ENCODE data around the gene VAPB. TPM values are rescaled to one million over a fixed set of nuclear protein-coding genes. Genes with fewer than 3 reads are reported as not detected.

The VAPB gene
- total RNA-seq, 1 experiment from 2014 or later: 9.1 TPM

- no peak for DNase-seq (ENCODE audit: low spot score)
Measured at GRCh38 chr20:58377766-58378401, 11.1 kb upstream of the VAPB start.

GRCh38 chr20:58378704-58379103 is 10.3 kb upstream of the VAPB start:
- DNase-seq (ENCODE audit: low spot score): no peak

DNA sequence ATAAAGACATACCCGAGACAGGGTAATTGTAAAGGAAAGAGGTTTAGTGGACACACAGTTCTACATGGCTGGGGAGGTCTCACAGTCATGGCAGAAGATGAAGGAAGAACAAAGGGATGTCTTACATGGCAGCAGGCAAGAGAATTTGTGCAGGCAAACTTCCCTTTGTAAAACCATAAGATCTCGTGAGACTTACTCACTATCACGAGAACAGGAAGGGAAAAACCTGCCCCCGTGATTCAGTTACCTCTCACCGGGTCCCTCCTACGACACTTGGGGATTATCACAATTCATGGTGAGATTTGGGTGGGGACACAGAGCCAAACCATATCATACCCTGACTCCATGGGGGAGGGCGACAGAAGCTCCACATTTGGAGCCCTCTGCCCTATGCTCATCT is 7.4 kb upstream of the VAPB start:
- no peak for DNase-seq (ENCODE audit: low spot score)

- DNase-seq (ENCODE audit: low spot score): no peak
Measured at GRCh38 chr20:58382096-58382495, 6.9 kb upstream of the VAPB start.

DNA sequence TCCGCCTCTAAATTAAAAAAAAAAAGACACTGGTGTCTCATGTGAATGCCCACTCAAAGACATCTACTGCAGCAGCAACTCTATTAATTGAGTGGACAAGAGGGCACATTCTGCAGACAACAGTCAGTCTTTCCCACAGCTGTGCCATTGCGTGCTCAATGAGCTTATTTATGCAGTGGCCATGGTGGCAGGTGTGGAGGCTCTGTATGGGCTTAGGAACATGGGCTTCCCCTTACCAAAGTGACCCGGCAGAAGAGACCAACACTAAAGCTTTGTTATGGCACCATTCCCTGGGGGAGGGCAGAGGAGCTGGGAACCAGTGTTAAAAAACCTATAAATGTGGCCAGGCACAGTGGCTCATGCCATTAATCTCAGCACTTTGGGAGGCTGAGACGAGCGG is 4.2 kb upstream of the VAPB start:
- no peak for DNase-seq (ENCODE audit: low spot score)

GRCh38 chr20:58388028-58388601 is 914 bp upstream of the VAPB start:
- no peak for DNase-seq (ENCODE audit: low spot score)

- no peak for DNase-seq (ENCODE audit: low spot score)
Measured at GRCh38 chr20:58389324-58389967, 417 bp downstream of the VAPB start.

- DNase-seq (ENCODE audit: low spot score): no peak
Measured at GRCh38 chr20:58389968-58390658, 1.1 kb downstream of the VAPB start.

DNA sequence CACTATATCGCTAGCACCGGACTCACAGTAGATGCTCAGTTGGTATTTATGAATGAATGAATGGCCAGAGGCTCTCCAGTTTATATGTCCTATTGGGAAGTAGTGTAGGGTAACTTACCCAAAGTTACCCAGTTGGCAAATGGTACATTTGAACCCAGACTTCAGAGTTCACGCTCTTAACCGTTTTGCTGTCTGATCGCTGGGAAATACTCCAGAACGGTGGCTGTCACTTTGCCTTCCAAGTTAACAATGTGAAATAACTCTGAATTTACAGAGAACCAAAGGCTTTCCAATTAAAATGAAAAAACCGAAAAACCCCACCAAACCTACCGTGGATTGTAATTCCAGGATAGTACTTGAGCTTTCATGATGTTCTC is 1.6 kb downstream of the VAPB start:
- DNase-seq (ENCODE audit: low spot score): no peak

DNA sequence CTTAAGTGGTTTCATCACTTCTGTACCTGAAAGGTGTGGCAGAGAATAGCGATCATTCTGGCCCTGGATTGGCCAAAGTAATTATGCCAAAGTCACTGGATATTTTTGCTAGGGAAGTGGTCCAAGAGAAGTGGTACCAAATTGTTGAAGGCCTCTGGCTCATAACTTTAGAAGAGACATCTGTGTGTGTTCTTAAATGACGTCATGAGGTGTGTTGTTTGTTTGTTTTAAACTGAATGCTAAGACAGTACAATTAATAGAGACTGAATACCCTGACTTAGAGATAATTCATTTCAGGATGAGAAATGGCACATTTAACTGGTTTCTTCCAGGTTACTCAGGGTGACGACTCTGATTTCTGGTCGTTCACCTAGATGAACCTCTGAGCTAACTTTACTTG is 3.3 kb downstream of the VAPB start:
- no peak for DNase-seq (ENCODE audit: low spot score)

GRCh38 chr20:58393299-58393698 is 4.3 kb downstream of the VAPB start:
- no peak for DNase-seq (ENCODE audit: low spot score)

GRCh38 chr20:58394801-58395200 is 5.8 kb downstream of the VAPB start:
- DNase-seq (ENCODE audit: low spot score): no peak

- no peak for DNase-seq (ENCODE audit: low spot score)
Measured at GRCh38 chr20:58395604-58396003, 6.6 kb downstream of the VAPB start.

GRCh38 chr20:58397429-58397828 is 8.4 kb downstream of the VAPB start:
- no peak for DNase-seq (ENCODE audit: low spot score)

- DNase-seq (ENCODE audit: low spot score): no peak
Measured at GRCh38 chr20:58398254-58398653, 9.2 kb downstream of the VAPB start.

DNA sequence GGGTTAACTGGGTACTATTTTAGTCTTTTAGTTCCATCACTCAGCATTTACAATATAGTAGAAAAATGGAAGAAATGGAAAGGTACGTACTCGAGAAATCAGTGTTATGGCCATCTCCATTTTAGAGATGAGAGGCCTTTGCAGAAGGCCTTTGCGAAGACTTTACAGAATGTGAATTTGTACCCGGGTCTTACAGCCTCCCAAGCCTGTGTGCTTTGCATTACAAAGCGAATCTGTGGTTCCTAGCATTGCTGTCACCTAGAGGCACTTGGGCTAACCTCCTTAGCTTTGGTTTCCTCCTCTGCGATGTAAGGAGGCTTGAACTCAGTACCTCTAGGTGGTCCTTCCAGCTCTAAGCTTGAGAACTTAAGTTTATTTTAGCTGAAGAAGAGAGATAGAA is 10.9 kb downstream of the VAPB start:
- DNase-seq (ENCODE audit: low spot score): no peak

GRCh38 chr20:58401162-58401561 is 12.1 kb downstream of the VAPB start:
- DNase-seq (ENCODE audit: low spot score): no peak

- no peak for DNase-seq (ENCODE audit: low spot score)
Measured at GRCh38 chr20:58402305-58402704, 13.3 kb downstream of the VAPB start.

DNA sequence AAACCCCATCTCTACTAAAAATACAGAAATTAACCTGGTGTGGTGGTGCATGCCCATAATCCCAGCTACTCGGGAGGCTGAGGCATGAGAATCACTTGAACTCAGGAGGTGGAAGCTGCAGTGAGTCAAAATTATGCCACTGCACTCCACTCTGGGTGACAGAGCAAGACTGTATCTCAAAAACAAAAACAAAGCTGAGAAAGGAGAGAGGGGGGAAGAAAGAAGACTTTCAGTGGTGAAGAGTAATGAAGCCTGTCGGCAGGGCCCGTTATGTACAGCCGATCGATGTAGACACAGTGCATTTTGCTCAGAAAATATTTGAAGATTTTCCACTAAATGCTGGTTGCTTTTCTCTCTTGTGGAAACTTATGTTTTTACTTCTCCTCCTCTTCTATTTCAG is 13.8 kb downstream of the VAPB start:
- DNase-seq (ENCODE audit: low spot score): no peak

- DNase-seq (ENCODE audit: low spot score): no peak
Measured at GRCh38 chr20:58403272-58403671, 14.2 kb downstream of the VAPB start.

GRCh38 chr20:58405504-58406291 is 16.7 kb downstream of the VAPB start:
- no peak for DNase-seq (ENCODE audit: low spot score)

DNA sequence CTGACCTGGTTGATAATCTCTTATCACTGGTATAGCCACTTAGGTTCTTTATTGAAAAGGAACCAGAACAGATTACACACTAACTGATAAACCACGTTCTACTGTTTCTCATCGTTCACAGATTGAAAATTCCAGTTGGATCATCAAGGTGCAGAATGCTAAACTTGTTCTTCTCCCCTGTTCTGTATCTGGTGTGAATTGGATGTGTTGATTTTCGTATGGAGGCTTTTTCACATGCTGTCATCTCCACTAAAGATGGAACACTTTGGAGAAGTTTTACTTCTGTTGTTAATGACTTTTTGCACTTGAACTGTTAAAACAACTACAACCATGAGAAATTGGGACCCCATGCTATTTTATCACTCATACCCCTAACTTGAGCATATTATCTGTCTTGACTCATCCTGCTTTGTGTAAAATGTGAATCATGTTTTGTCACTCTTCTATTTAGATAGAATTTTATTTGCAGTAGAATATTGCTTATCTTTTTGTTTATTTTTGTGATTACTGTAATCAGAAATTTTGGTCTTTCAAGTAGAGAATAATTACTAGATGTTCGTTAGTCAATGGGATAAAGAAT is 17.5 kb downstream of the VAPB start:
- DNase-seq (ENCODE audit: low spot score): no peak
